Measurements from ENCODE around the gene ALK. TPM values are rescaled to one million over a fixed set of nuclear protein-coding genes. Genes with fewer than 3 reads are reported as not detected.

The ALK gene
- total and polyA plus RNA-seq, 10 of the 15 experiments (the other 5 are each of a cell fraction or from before 2014, with no cell fraction given) = 0.11 TPM; not detected in 9

DNA sequence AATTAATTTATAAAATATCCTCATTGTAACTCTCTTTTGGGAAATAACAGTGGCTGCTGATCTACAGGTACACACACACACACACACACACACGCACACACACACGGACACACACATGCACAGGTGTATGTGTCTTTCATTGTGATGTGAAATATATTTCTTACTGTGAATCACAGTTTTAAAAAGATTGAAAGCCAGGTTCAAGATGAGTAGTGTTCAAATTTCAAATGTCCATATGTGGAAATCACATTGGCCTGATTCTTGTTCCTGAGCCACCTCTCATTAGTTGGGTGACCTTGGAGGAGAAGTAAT is 372.4 kb downstream of the ALK start:
- FAIRE-seq = no peak
- RAD21 ChIA-PET (ENCODE audit: unreplicated experiment) = no interaction called here

More for the DNA sequence above, 372.4 kb downstream of the ALK start:
- Histone ChIP-seq H3K36me3 (ENCODE audit: control insufficient read depth in 2 of 2, insufficient read depth in 2 of 2, low read length in 1 of 2) (no peaks in the 10 kb centered on the region), H3K79me2 (ENCODE audit: control insufficient read depth, insufficient read depth, low read length) (no peaks in the 10 kb centered on the region), H3K4me3 (no peak overlapping the region), H3K4me1 (ENCODE audit: control insufficient read depth, insufficient read depth, low read length) (no peaks in the 10 kb centered on the region), H3K27ac (ENCODE audit: control insufficient read depth, insufficient read depth) (no peak overlapping the region), H2AFZ (ENCODE audit: control insufficient read depth, low read depth, low read length) (no peak overlapping the region), H3K9me3 (replicated peaks; ENCODE audit: control insufficient read depth, insufficient read depth, low read length) (no peaks in the 10 kb centered on the region), H4K20me1 (ENCODE audit: control insufficient read depth, insufficient read depth) (no peaks in the 10 kb centered on the region), H3K27me3 (replicated peaks in 1 of 2; ENCODE audit: control insufficient read depth in 2 of 2, insufficient read depth in 2 of 2, low read length in 1 of 2) (no peaks in the 10 kb centered on the region; a peak in 1 of 4 replicates), H3K4me2 (ENCODE audit: control insufficient read depth, insufficient read depth) (no peak overlapping the region), H3K9ac (ENCODE audit: control insufficient read depth, insufficient read depth, low read length) (no peak overlapping the region)
- 20% methylated on average over 2 of the region's 2 CpGs for WGBS (ENCODE audit: insufficient coverage, insufficient replicate concordance, low lambda C conversion rate, missing lambda C conversion rate)
- ATAC-seq (no peak), DNase-seq (ENCODE audit: low read depth, low spot score) (no peak)
- TF ChIP-seq SRF (IDR thresholded peaks at IDR 0.05; ENCODE audit: low read depth in 2 of 2, low read length in 2 of 2) (no peak), MTA3 (IDR thresholded peaks at IDR 0.05; ENCODE audit: borderline replicate concordance, low read length) (no peak), MXI1 (IDR thresholded peaks at IDR 0.05; ENCODE audit: low read depth, low read length) (no peak), ZNF207 (IDR thresholded peaks at IDR 0.05; ENCODE audit: borderline replicate concordance) (no peak), LARP7 (IDR thresholded peaks at IDR 0.05) (no peak), SMARCA5 (IDR thresholded peaks at IDR 0.05) (no peak), POLR2AphosphoS5 (IDR thresholded peaks at IDR 0.05; ENCODE audit: low read length) (no peak)
- TF ChIP-seq, protein P1, sequence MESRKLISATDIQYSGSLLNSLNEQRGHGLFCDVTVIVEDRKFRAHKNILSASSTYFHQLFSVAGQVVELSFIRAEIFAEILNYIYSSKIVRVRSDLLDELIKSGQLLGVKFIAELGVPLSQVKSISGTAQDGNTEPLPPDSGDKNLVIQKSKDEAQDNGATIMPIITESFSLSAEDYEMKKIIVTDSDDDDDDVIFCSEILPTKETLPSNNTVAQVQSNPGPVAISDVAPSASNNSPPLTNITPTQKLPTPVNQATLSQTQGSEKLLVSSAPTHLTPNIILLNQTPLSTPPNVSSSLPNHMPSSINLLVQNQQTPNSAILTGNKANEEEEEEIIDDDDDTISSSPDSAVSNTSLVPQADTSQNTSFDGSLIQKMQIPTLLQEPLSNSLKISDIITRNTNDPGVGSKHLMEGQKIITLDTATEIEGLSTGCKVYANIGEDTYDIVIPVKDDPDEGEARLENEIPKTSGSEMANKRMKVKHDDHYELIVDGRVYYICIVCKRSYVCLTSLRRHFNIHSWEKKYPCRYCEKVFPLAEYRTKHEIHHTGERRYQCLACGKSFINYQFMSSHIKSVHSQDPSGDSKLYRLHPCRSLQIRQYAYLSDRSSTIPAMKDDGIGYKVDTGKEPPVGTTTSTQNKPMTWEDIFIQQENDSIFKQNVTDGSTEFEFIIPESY (IDR thresholded peaks at IDR 0.05) = no peak
- TF ChIP-seq, protein P2, sequence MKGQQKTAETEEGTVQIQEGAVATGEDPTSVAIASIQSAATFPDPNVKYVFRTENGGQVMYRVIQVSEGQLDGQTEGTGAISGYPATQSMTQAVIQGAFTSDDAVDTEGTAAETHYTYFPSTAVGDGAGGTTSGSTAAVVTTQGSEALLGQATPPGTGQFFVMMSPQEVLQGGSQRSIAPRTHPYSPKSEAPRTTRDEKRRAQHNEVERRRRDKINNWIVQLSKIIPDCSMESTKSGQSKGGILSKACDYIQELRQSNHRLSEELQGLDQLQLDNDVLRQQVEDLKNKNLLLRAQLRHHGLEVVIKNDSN (IDR thresholded peaks at IDR 0.05; ENCODE audit: borderline replicate concordance, extremely low read length, insufficient read depth, low read depth, low read length) = no peak
- TF ChIP-seq, protein P3, sequence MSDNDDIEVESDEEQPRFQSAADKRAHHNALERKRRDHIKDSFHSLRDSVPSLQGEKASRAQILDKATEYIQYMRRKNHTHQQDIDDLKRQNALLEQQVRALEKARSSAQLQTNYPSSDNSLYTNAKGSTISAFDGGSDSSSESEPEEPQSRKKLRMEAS (IDR thresholded peaks at IDR 0.05; ENCODE audit: low read depth, low read length) = no peak
- CTCF ChIA-PET = no interaction called here
- in situ Hi-C loops (cut with MboI) = no loop called here
- BruUV-seq (replicated peaks) = no TSS peak
- intact Hi-C loops (cut with micrococcal nuclease; ENCODE audit: unreplicated experiment) = no loop called here
- SMC1A ChIA-PET (ENCODE audit: uncharacterized antibody, unreplicated experiment) = no interaction called here
- POLR2A ChIA-PET = no interaction called here

All from GM12878 (cell line).